IMR-90 (cell line): ENCODE data around the gene DNAI7.

ENCODE experiments used
- CTCF ChIP-seq: conservative IDR thresholded peaks from 2 replicates; pipeline ENCODE4 v1.5.1; 2012; ENCODE audit warnings: mild to moderate bottlenecking, low read depth, low read length, improper control_type of control experiment
- MAZ ChIP-seq: IDR thresholded peaks from 2 replicates; pipeline ENCODE4 v1.6.1; 2012; ENCODE audit warnings: low read depth, mild to moderate bottlenecking, low read length, improper control_type of control experiment, moderate library complexity, borderline replicate concordance
- RAD21 ChIP-seq: IDR thresholded peaks from 2 replicates; pipeline ENCODE4 v1.6.1; 2012; ENCODE audit warnings: low read length, improper control_type of control experiment
- USF2 ChIP-seq: fragments of 150-350 bp; IDR thresholded peaks from 2 replicates; pipeline ENCODE4 v1.6.1; 2017; ENCODE audit warnings: mild to moderate bottlenecking, antibody characterized with exemption, low read length, low read depth

- no peak for TF ChIP-seq MAZ
- no peak for TF ChIP-seq CTCF
- no peak for TF ChIP-seq USF2
- no peak for TF ChIP-seq RAD21
These were observed 48.7 kb upstream of the DNAI7 start for GRCh38 chr12:25243680-25243990.
